Endothelial cell (in vitro differentiated cells): Measurements from ENCODE around the gene CPN2. TPM values are rescaled to one million over a fixed set of nuclear protein-coding genes. Genes with fewer than 3 reads are reported as not detected.
A peak's percentile ranks its signal among the peaks of the same experiment; 100 is the strongest.

Experiments
- DNase-seq: peaks from one replicate; pipeline ENCODE4 v3.0.0; 2021; ENCODE audit warnings: low spot score
- H3K27ac Mint-ChIP-seq: one replicate; pipeline ENCODE4 v1.8.0; 2021; ENCODE audit warnings: mixed read lengths, inconsistent platforms; ENCODE audit not compliant: unreplicated experiment
- H3K27me3 Mint-ChIP-seq: one replicate; pipeline ENCODE4 v1.8.0; 2021; ENCODE audit warnings: mild to moderate bottlenecking, moderate library complexity, mixed read lengths, inconsistent platforms; ENCODE audit not compliant: unreplicated experiment
- H3K36me3 Mint-ChIP-seq: one replicate; pipeline ENCODE4 v1.8.0; 2021; ENCODE audit warnings: mild to moderate bottlenecking, low read depth, mixed read lengths, inconsistent platforms; ENCODE audit not compliant: unreplicated experiment
- H3K4me1 Mint-ChIP-seq: one replicate; pipeline ENCODE4 v1.8.0; 2021; ENCODE audit warnings: mild to moderate bottlenecking, mixed read lengths, inconsistent platforms; ENCODE audit not compliant: unreplicated experiment
- H3K4me3 Mint-ChIP-seq: one replicate; pipeline ENCODE4 v1.8.0; 2021; ENCODE audit warnings: mild to moderate bottlenecking, mixed read lengths, inconsistent platforms; ENCODE audit not compliant: unreplicated experiment
- H3K9me3 Mint-ChIP-seq: one replicate; pipeline ENCODE4 v1.8.0; 2021; ENCODE audit warnings: mixed read lengths, inconsistent platforms; ENCODE audit not compliant: unreplicated experiment
- CTCF ChIP-seq: fragments of 200-600 bp; sonication (generic); IDR thresholded peaks from one replicate; pipeline ENCODE4 v1.5.0; 2021; ENCODE audit warnings: antibody characterized with exemption; ENCODE audit not compliant: unreplicated experiment
- total RNA-seq: library from RNA; stranded (reverse); fragmentation: NEBNext Ultra II Directional; extraction: Animal tissue kit (Norgen Biotek cat#: 25700); gene quantifications from one replicate; pipeline ENCODE4 v1.2.1, GENCODE V29; 2021; ENCODE audit not compliant: unreplicated experiment

CPN2 gene
- total RNA-seq, 1 donor from 2014 or later: not detected

DNA sequence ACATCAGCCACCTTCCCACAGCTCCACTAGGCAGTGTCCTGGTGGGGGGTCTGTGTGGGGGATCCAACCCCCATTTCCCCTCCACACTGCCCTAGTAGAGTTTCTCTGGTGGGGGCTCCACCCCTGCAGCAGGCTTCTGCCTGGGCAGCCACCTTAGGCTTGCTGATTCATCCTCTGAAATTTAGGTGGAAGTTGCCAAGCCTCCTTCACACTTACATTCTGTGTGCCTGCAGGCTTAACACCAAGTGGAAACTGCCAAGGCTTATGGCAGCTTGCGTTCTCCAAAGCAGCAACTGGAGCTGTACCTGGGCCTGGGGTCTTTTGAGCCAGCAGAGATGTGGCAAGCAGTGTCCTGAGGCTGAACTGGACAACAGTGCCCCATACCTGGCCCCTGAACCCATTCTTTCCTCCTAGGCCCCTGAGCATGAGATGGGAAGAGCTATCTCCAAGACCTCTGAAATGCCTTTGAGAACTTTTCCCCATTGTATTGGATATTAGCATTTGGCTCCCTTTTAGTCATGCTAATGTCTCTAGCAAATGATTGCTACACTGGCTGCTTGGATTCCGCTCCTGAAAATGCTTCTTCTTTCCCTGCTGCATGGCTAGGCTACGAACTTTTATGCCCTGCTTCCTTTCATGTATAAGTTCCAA is 32.5 kb downstream of the CPN2 start:
- DNase-seq: no peak
- Mint-ChIP-seq H3K27me3 (peaks cover 17% of the 10 kb centered on the region), H3K9me3 (peaks cover 9% of the 10 kb centered on the region), H3K36me3 (peaks cover 22% of the 10 kb centered on the region), H3K4me1 (peaks cover 22% of the 10 kb centered on the region), H3K4me3 (no peak overlapping the region), H3K27ac (no peak overlapping the region)
- TF ChIP-seq CTCF: no peak

- peaks cover 14% of the 10 kb centered on the region for H3K27me3 Mint-ChIP-seq
- DNase-seq: no peak
- peaks cover 9% of the 10 kb centered on the region for H3K9me3 Mint-ChIP-seq
These were observed 34.2 kb downstream of the CPN2 start for GRCh38 chr3:194316918-194317317.

DNA sequence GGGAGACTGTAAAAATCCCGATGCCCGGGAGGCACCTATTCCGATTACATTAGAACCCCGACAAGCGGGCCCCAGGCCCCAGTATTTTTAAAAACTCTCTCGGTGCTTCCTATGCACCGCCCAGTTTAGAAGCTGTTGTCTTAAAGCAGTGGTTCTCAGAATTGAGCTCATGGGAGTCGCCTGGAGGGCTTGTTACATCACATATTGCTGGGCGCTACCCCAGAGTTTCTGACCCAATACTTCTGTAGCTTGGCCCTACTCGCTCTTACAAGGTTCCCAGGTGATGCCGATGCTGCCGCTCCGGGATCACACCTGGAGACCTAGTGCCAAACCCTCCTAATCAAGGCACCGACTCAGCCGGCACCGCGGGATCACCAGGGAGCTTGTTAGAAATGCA is 35.2 kb downstream of the CPN2 start:
- TF ChIP-seq CTCF: peak; percentile 40
- DNase-seq: no peak
- Mint-ChIP-seq H3K27ac (no peak overlapping the region), H3K9me3 (peaks cover 9% of the 10 kb centered on the region), H3K4me1 (peaks cover 33% of the 10 kb centered on the region), H3K4me3 (no peak overlapping the region), H3K36me3 (peaks cover 18% of the 10 kb centered on the region), H3K27me3 (peaks cover 15% of the 10 kb centered on the region)

More at GRCh38 chr3:194316918-194317317, 34.2 kb downstream of the CPN2 start:
- H3K4me1 Mint-ChIP-seq: peaks cover 29% of the 10 kb centered on the region
- TF ChIP-seq CTCF: no peak
- no peak overlapping the region for H3K27ac Mint-ChIP-seq
- peaks cover 18% of the 10 kb centered on the region for H3K36me3 Mint-ChIP-seq
- H3K4me3 Mint-ChIP-seq: no peak overlapping the region

DNA sequence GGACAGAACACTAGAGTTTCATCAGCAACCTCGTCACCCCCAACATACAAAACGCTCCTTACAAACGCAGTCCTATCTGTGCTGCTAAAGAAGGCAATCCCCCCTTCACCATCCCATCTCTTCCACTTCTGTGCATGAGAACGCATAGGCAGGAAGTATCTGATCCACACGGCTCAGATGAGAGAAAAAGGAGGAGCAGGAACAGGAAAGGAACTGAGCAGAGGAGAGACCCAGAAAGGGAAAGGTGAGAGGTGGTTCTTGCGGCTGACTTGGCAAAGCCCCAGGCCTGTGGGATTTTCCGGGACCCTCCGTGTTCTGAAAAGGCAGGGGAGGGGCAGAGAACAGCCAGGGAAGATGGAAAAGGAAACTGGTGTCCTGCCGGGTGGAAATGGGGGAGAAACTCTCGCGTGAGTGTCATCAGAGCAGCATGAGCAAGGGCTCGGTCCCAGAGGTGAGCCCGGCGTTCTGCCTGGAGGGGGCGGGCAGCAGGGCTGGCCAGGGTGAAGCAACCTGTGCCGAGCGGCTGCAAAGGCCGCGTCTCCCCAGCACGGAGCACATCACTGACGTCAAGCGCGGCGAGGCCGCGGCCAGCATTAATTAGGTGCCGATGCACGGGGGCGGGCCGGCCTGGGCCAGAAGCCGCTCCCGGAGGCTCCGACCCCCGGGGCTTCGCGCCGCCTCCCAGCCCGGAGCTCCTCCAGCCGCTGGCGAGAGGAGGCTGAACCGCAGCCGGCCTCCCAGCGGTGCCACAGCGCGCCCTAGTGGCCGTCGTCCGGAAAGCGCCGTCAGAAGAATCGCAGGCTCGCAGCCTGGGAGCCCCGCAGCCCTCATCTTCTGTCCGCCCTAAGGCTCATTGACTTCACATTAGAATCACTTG is 35.8 kb downstream of the CPN2 start:
- peaks cover 18% of the 10 kb centered on the region for H3K36me3 Mint-ChIP-seq
- TF ChIP-seq CTCF: peak; percentile 98
- H3K9me3 Mint-ChIP-seq: peaks cover 9% of the 10 kb centered on the region
- DNase-seq: peak; percentile 95
- H3K27me3 Mint-ChIP-seq: peaks cover 16% of the 10 kb centered on the region
- peak overlapping the region; percentile 79 for H3K4me3 Mint-ChIP-seq
- peak overlapping the region; percentile 76 for H3K27ac Mint-ChIP-seq
- peaks cover 34% of the 10 kb centered on the region for H3K4me1 Mint-ChIP-seq
